ENCODE data around the gene SAMD11.

SAMD11 gene

DNA sequence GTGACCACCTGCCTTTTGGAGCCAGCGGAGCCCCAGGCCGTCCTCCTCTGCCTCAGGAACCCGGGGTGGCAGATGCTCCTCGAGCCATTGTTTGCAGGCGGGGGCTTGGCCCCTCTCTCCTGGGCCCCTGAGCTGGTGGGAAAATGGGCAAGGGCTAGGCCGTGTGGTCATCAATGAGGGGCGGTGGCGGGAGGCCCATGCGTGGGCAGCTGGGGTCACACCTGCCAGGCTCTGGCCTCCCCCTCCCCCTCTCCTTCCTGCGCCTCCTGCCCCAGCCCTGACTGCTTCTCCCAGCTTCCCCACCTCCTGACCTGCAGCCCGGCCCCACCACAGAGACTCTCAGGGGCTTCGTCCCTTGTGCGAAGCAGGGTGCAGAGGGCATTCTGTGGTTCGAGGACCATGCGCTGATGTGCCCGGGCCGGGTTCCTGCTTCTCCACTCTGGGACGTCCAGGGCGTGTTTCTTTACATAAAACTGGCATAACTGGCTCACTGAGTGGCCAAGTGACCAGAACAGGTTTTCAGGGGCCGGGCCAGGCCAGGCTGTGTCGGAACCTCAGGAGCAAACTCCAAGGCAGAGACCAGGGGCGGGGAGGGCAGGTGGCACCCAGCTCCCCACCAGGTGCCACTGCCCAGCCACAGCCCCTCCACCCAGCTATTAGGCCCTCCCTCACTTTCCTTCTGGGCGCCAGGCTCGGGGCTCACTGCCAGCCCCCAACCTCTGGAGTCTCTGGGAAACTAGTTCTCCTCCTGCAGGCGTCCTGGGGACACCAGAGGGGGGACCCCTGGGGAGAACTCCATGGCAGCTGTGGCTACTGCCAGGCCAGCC is 9.3 kb downstream of the SAMD11 start:
- Histone ChIP-seq H3K9ac (ENCODE audit: low read depth in 1 of 2, low read length in 2 of 2) (no peak overlapping the region), H3K4me3 (ENCODE audit: low read depth in 1 of 2, low read length in 2 of 2) (no peak overlapping the region), H3K36me3 (ENCODE audit: control insufficient read depth in 1 of 2, insufficient read depth in 2 of 2, low read length in 2 of 2) (no peaks in the 10 kb centered on the region), H3K27ac (ENCODE audit: low read depth, low read length) (no peak overlapping the region), H3K27me3 (ENCODE audit: control insufficient read depth in 1 of 2, insufficient read depth in 2 of 2, low read length in 2 of 2) (peaks cover 60 to 79% of the 10 kb centered on the region in 2 donors), H3K9me3 (ENCODE audit: control insufficient read depth in 1 of 2, low read length in 2 of 2) (no peaks in the 10 kb centered on the region), H3K4me1 (ENCODE audit: control insufficient read depth in 1 of 2, insufficient read depth in 2 of 2, low read length in 2 of 2) (no peaks in the 10 kb centered on the region)

GRCh38 chr1:933603-933940 is 9.8 kb downstream of the SAMD11 start:
- H3K27me3 ChIP-seq (ENCODE audit: control insufficient read depth in 1 of 2, insufficient read depth in 2 of 2, low read length in 2 of 2), result peaks cover 60 to 81% of the 10 kb centered on the region in 2 donors
- no peak overlapping the region for H3K4me3 ChIP-seq (ENCODE audit: low read depth in 1 of 2, low read length in 2 of 2)
- H3K4me1 ChIP-seq (ENCODE audit: control insufficient read depth in 1 of 2, insufficient read depth in 2 of 2, low read length in 2 of 2), result no peaks in the 10 kb centered on the region

DNA sequence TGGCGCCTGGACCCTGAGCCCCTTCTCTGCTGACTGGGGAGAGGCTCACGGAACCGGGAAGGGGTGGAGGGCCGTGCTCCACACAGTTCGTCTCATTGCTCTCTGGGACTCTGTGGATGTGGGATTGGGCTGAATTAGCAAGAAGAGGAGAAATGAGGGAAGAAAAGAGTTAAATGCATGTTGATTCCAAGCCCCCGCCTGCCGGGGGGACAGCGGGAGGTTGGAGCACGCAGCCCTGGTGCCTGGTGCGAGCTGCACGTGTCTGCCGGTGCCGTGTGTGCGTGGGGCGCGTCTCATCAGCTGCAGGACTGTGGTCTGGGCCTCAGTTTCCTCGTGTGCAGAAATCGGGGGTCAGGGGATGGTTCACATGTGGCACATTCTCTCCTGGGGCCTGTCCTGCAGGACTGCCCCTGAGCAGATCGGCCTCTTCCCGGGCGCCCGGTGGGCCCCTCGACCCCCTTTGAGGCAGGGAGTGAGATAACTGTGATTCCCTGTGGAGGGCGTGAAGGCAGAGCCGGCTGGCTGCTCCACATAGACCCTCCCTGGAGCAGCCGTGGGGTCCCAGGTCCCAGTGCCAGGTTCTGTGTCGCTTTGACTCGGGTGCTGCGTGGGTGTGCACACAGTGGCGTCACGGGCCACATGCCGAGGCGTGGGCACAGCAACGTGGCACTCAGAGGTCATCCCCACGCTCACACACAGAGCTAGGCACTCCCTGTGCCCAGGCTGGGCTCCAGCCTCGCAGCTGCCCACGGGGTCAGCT is 11.4 kb downstream of the SAMD11 start:
- no peak overlapping the region for H3K27ac ChIP-seq (ENCODE audit: low read depth, low read length)
- no peak overlapping the region for H3K9ac ChIP-seq (ENCODE audit: low read depth in 1 of 2, low read length in 2 of 2)
- H3K27me3 ChIP-seq (ENCODE audit: control insufficient read depth in 1 of 2, insufficient read depth in 2 of 2, low read length in 2 of 2), result peaks cover 67 to 80% of the 10 kb centered on the region in 2 donors
- no peak overlapping the region for H3K4me3 ChIP-seq (ENCODE audit: low read depth in 1 of 2, low read length in 2 of 2)
- H3K9me3 ChIP-seq (ENCODE audit: control insufficient read depth in 1 of 2, low read length in 2 of 2), result no peaks in the 10 kb centered on the region
- H3K36me3 ChIP-seq (ENCODE audit: control insufficient read depth in 1 of 2, insufficient read depth in 2 of 2, low read length in 2 of 2), result no peaks in the 10 kb centered on the region
- peaks cover 0 to 4% of the 10 kb centered on the region in 2 donors for H3K4me1 ChIP-seq (ENCODE audit: control insufficient read depth in 1 of 2, insufficient read depth in 2 of 2, low read length in 2 of 2)

More at GRCh38 chr1:933603-933940, 9.8 kb downstream of the SAMD11 start:
- Histone ChIP-seq H3K36me3 (ENCODE audit: control insufficient read depth in 1 of 2, insufficient read depth in 2 of 2, low read length in 2 of 2) (no peaks in the 10 kb centered on the region), H3K27ac (ENCODE audit: low read depth, low read length) (no peak overlapping the region), H3K9me3 (ENCODE audit: control insufficient read depth in 1 of 2, low read length in 2 of 2) (no peaks in the 10 kb centered on the region), H3K9ac (ENCODE audit: low read depth in 1 of 2, low read length in 2 of 2) (no peak overlapping the region)

DNA sequence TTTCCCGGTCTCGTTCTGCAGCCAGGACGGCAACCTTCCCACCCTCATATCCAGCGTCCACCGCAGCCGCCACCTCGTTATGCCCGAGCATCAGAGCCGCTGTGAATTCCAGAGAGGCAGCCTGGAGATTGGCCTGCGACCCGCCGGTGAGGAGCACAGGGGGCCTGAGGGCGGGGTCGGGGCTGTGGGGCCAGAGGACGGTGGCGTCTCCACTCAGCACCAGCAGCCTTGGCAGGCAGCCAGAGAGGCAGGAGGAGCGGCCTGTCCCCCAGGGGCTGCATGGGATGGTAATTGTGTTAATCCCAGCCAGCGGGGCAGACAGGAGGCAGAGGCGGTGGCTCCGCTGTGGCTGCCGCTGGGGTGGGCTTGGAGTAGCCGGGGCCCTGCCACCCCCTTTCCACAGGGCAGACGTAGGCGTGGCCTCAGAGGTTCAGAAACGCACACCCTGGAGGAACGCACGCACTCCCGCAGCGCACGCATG is 12.1 kb downstream of the SAMD11 start:
- H3K4me3 ChIP-seq (ENCODE audit: low read depth in 1 of 2, low read length in 2 of 2), result no peak overlapping the region
- H3K36me3 ChIP-seq (ENCODE audit: control insufficient read depth in 1 of 2, insufficient read depth in 2 of 2, low read length in 2 of 2), result no peaks in the 10 kb centered on the region
- peaks cover 69 to 78% of the 10 kb centered on the region in 2 donors for H3K27me3 ChIP-seq (ENCODE audit: control insufficient read depth in 1 of 2, insufficient read depth in 2 of 2, low read length in 2 of 2)
- peaks cover 0 to 9% of the 10 kb centered on the region in 2 donors for H3K4me1 ChIP-seq (ENCODE audit: control insufficient read depth in 1 of 2, insufficient read depth in 2 of 2, low read length in 2 of 2)
- no peaks in the 10 kb centered on the region for H3K9me3 ChIP-seq (ENCODE audit: control insufficient read depth in 1 of 2, low read length in 2 of 2)
- H3K27ac ChIP-seq (ENCODE audit: low read depth, low read length), result no peak overlapping the region
- H3K9ac ChIP-seq (ENCODE audit: low read depth in 1 of 2, low read length in 2 of 2), result no peak overlapping the region

DNA sequence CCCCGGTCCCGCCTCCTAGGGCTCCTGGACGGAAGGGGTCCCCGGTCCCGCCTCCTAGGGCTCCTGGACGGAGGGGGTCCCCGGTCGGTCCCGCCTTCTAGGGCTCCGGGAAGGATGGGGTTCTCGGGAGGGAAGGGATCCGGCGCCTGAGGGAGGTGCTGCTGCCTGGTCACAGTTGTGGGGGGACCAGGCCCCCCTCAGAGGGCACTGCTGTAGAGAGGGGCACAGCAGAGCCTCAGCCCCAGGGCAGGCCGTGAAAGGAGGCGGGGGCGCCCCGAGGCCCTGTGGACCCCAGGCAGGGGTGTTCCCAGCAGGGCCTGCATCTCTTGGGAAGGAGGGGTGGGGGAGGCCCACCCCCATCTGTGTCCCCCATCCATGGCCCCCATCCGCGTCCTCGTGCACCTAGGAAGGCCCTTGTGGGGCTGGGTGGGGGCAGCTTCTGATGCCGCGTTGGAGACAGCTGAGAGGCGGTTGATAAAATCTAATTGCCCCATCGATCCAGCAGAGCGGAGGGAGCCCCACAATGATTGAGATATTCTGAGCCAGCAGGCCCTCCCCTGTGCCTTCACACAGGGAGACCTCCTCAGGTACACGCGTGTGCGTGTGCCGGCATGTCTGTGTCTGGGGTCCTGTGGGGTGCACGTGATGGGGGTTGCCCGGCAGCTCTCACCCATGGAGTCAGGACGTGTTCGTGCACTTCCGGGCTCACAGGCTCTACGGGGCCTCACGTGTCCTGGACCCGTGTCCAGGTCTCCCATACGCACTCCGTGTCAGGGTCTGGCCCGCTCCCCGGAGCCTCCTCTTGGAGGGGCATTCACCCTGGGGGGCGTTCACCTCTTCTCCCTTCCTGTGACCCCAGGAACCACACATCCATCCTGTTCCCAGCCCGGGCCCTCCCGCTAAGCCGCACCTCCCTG is 12.9 kb downstream of the SAMD11 start:
- no peaks in the 10 kb centered on the region for H3K36me3 ChIP-seq (ENCODE audit: control insufficient read depth in 1 of 2, insufficient read depth in 2 of 2, low read length in 2 of 2)
- H3K4me1 ChIP-seq (ENCODE audit: control insufficient read depth in 1 of 2, insufficient read depth in 2 of 2, low read length in 2 of 2), result peaks cover 0 to 16% of the 10 kb centered on the region in 2 donors
- no peak overlapping the region for H3K4me3 ChIP-seq (ENCODE audit: low read depth in 1 of 2, low read length in 2 of 2)
- no peak overlapping the region for H3K9ac ChIP-seq (ENCODE audit: low read depth in 1 of 2, low read length in 2 of 2)
- no peaks in the 10 kb centered on the region for H3K9me3 ChIP-seq (ENCODE audit: control insufficient read depth in 1 of 2, low read length in 2 of 2)
- no peak overlapping the region for H3K27ac ChIP-seq (ENCODE audit: low read depth, low read length)
- peaks cover 76 to 77% of the 10 kb centered on the region in 2 donors for H3K27me3 ChIP-seq (ENCODE audit: control insufficient read depth in 1 of 2, insufficient read depth in 2 of 2, low read length in 2 of 2)

DNA sequence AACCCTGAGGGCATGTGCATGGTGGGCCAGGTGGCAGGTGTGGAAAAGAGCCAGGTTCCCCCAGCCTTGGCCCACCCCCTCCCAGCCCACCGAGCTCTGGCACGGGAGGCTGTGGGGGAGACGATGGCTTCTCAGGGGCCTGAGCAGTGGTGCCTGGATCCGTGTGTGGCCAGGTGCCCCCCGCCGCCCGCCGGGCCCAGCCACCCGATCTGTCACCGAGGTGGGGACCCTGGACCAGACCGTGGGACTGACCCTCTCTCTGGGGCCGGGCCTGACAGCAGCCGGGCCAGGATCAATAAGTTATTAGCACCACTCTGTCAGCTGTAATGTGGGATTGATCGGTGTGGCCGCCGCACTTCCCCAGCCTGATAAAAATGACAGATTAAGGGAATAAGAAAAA is 13.8 kb downstream of the SAMD11 start:
- no peak overlapping the region for H3K27ac ChIP-seq (ENCODE audit: low read depth, low read length)
- H3K4me3 ChIP-seq (ENCODE audit: low read depth in 1 of 2, low read length in 2 of 2), result no peak overlapping the region
- no peak overlapping the region for H3K9ac ChIP-seq (ENCODE audit: low read depth in 1 of 2, low read length in 2 of 2)
- H3K27me3 ChIP-seq (ENCODE audit: control insufficient read depth in 1 of 2, insufficient read depth in 2 of 2, low read length in 2 of 2), result peaks cover 67 to 68% of the 10 kb centered on the region in 2 donors
- peaks cover 0 to 16% of the 10 kb centered on the region in 2 donors for H3K4me1 ChIP-seq (ENCODE audit: control insufficient read depth in 1 of 2, insufficient read depth in 2 of 2, low read length in 2 of 2)
- H3K9me3 ChIP-seq (ENCODE audit: control insufficient read depth in 1 of 2, low read length in 2 of 2), result no peaks in the 10 kb centered on the region
- H3K36me3 ChIP-seq (ENCODE audit: control insufficient read depth in 1 of 2, insufficient read depth in 2 of 2, low read length in 2 of 2), result no peaks in the 10 kb centered on the region

GRCh38 chr1:938088-938683 is 14.5 kb downstream of the SAMD11 start:
- Histone ChIP-seq H3K27me3 (ENCODE audit: control insufficient read depth in 1 of 2, insufficient read depth in 2 of 2, low read length in 2 of 2) (peaks cover 66 to 68% of the 10 kb centered on the region in 2 donors), H3K27ac (ENCODE audit: low read depth, low read length) (no peak overlapping the region), H3K4me1 (ENCODE audit: control insufficient read depth in 1 of 2, insufficient read depth in 2 of 2, low read length in 2 of 2) (peaks cover 0 to 18% of the 10 kb centered on the region in 2 donors), H3K36me3 (ENCODE audit: control insufficient read depth in 1 of 2, insufficient read depth in 2 of 2, low read length in 2 of 2) (no peaks in the 10 kb centered on the region), H3K9ac (ENCODE audit: low read depth in 1 of 2, low read length in 2 of 2) (no peak overlapping the region), H3K4me3 (ENCODE audit: low read depth in 1 of 2, low read length in 2 of 2) (no peak overlapping the region), H3K9me3 (ENCODE audit: control insufficient read depth in 1 of 2, low read length in 2 of 2) (no peaks in the 10 kb centered on the region)

- Histone ChIP-seq H3K27ac (ENCODE audit: low read depth, low read length) (no peak overlapping the region), H3K9me3 (ENCODE audit: control insufficient read depth in 1 of 2, low read length in 2 of 2) (no peaks in the 10 kb centered on the region), H3K4me3 (ENCODE audit: low read depth in 1 of 2, low read length in 2 of 2) (no peak overlapping the region), H3K9ac (ENCODE audit: low read depth in 1 of 2, low read length in 2 of 2) (no peak overlapping the region), H3K27me3 (ENCODE audit: control insufficient read depth in 1 of 2, insufficient read depth in 2 of 2, low read length in 2 of 2) (peaks cover 62 to 63% of the 10 kb centered on the region in 2 donors), H3K36me3 (ENCODE audit: control insufficient read depth in 1 of 2, insufficient read depth in 2 of 2, low read length in 2 of 2) (no peaks in the 10 kb centered on the region), H3K4me1 (ENCODE audit: control insufficient read depth in 1 of 2, insufficient read depth in 2 of 2, low read length in 2 of 2) (peaks cover 0 to 18% of the 10 kb centered on the region in 2 donors)
These were observed 15.2 kb downstream of the SAMD11 start for GRCh38 chr1:938711-939489.

- no peak overlapping the region for H3K27ac ChIP-seq (ENCODE audit: low read depth, low read length)
- no peak overlapping the region for H3K9ac ChIP-seq (ENCODE audit: low read depth in 1 of 2, low read length in 2 of 2)
- no peaks in the 10 kb centered on the region for H3K9me3 ChIP-seq (ENCODE audit: control insufficient read depth in 1 of 2, low read length in 2 of 2)
- H3K27me3 ChIP-seq (ENCODE audit: control insufficient read depth in 1 of 2, insufficient read depth in 2 of 2, low read length in 2 of 2), result peaks cover 62 to 63% of the 10 kb centered on the region in 2 donors
- H3K36me3 ChIP-seq (ENCODE audit: control insufficient read depth in 1 of 2, insufficient read depth in 2 of 2, low read length in 2 of 2), result no peaks in the 10 kb centered on the region
- peaks cover 0 to 18% of the 10 kb centered on the region in 2 donors for H3K4me1 ChIP-seq (ENCODE audit: control insufficient read depth in 1 of 2, insufficient read depth in 2 of 2, low read length in 2 of 2)
- no peak overlapping the region for H3K4me3 ChIP-seq (ENCODE audit: low read depth in 1 of 2, low read length in 2 of 2)
These were observed 15.9 kb downstream of the SAMD11 start for GRCh38 chr1:939511-940106.
